Left ventricle myocardium inferior (tissue), 1 donor: ENCODE results near the gene KLHDC3. TPM values are rescaled to one million over a fixed set of nuclear protein-coding genes. Genes with fewer than 3 reads are reported as not detected.
"Not testable (repeated sequence)": the region's sequence is repeated elsewhere in the genome, so short reads cannot be mapped to it uniquely, and the experiment has no call there.

Source experiments
- DNase-seq: peaks from one replicate; pipeline ENCODE4 v3.0.0-alpha.2; 2020
- H3K27ac ChIP-seq: fragments of 200-600 bp; replicated peaks from 2 replicates; pipeline ENCODE4 v1.8.0; 2021
- H3K27me3 ChIP-seq: fragments of 200-600 bp; 2 replicates; pipeline ENCODE4 v1.8.0; 2021; ENCODE audit warnings: low read depth
- H3K36me3 ChIP-seq: fragments of 200-600 bp; 2 replicates; pipeline ENCODE4 v1.8.0; 2021
- H3K4me1 ChIP-seq: fragments of 200-600 bp; 2 replicates; pipeline ENCODE4 v1.8.0; 2021
- H3K4me3 ChIP-seq: fragments of 200-600 bp; 2 replicates; pipeline ENCODE4 v1.8.0; 2021; ENCODE audit warnings: mild to moderate bottlenecking, moderate library complexity
- H3K9me3 ChIP-seq: fragments of 200-600 bp; replicated peaks from 2 replicates; pipeline ENCODE4 v1.8.0; 2021
- CTCF ChIP-seq: fragments of 200-600 bp; IDR thresholded peaks from 2 replicates; pipeline ENCODE4 v1.8.0; 2021; ENCODE audit warnings: antibody characterized with exemption, mild to moderate bottlenecking, borderline replicate concordance
- intact Hi-C: fragments of 100-400 bp; cut with micrococcal nuclease; formaldehyde crosslinking; loops from one replicate; pipeline ENCODE4 v1.11.0; 2022
- total RNA-seq: library from RNA; stranded (reverse); fragmentation: NEBNext Ultra II Directional; extraction: Animal tissue kit (Norgen Biotek cat#: 25700); gene quantifications from one replicate; pipeline ENCODE4 v1.2.1, GENCODE V29; 2021
- donor health status: DM: no; HTN: yes; CAD: no; lungs with severe emphysema.

KLHDC3 gene
- total RNA-seq, 1 donor from 2014 or later = 108 TPM

- intact Hi-C loops = no loop called here
- Histone ChIP-seq H3K27ac (peak overlapping the region; percentile 83), H3K36me3 (peaks cover 38% of the 10 kb centered on the region), H3K27me3 (no peaks in the 10 kb centered on the region), H3K9me3 (no peaks in the 10 kb centered on the region), H3K4me1 (peaks cover 27% of the 10 kb centered on the region), H3K4me3 (no peak overlapping the region)
- TF ChIP-seq CTCF = no peak
- DNase-seq = no peak
These were observed 23.1 kb downstream of the KLHDC3 start for GRCh38 chr6:43037197-43037596.

DNA sequence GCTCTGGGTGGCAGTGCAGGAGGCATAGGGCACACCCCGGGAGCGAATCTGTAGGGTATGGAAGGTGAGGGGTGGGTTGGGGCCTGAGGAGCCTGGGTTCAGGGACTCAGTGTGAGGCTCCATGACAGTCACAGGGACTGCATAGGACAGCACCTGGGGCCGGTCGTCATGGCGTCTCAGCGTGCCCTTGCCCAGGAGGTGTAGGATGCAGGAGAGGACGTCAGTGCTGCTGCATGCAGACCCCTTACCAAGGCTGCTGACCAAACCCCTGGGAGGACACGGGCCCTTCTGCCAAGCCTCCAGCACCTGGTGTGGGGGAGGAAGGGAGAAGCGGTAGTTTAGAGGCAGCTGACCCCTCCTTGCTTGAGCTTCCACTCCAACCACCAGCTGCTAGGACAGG is 23.7 kb downstream of the KLHDC3 start:
- peak overlapping the region; percentile 83 for H3K27ac ChIP-seq
- no peaks in the 10 kb centered on the region for H3K9me3 ChIP-seq
- no peak overlapping the region for H3K4me3 ChIP-seq
- no peak for TF ChIP-seq CTCF
- H3K4me1 ChIP-seq = peaks cover 27% of the 10 kb centered on the region
- H3K27me3 ChIP-seq = no peaks in the 10 kb centered on the region
- no peak for DNase-seq
- intact Hi-C loops = no loop called here
- peaks cover 43% of the 10 kb centered on the region for H3K36me3 ChIP-seq

- H3K9me3 ChIP-seq = no peaks in the 10 kb centered on the region
- no peak for TF ChIP-seq CTCF
- H3K27me3 ChIP-seq = no peaks in the 10 kb centered on the region
- no peak overlapping the region for H3K4me3 ChIP-seq
- H3K4me1 ChIP-seq = peaks cover 27% of the 10 kb centered on the region
- no peak overlapping the region for H3K27ac ChIP-seq
- DNase-seq = no peak
- intact Hi-C loops = no loop called here
- peaks cover 52% of the 10 kb centered on the region for H3K36me3 ChIP-seq
These were observed 24.7 kb downstream of the KLHDC3 start for GRCh38 chr6:43038727-43039126.

DNA sequence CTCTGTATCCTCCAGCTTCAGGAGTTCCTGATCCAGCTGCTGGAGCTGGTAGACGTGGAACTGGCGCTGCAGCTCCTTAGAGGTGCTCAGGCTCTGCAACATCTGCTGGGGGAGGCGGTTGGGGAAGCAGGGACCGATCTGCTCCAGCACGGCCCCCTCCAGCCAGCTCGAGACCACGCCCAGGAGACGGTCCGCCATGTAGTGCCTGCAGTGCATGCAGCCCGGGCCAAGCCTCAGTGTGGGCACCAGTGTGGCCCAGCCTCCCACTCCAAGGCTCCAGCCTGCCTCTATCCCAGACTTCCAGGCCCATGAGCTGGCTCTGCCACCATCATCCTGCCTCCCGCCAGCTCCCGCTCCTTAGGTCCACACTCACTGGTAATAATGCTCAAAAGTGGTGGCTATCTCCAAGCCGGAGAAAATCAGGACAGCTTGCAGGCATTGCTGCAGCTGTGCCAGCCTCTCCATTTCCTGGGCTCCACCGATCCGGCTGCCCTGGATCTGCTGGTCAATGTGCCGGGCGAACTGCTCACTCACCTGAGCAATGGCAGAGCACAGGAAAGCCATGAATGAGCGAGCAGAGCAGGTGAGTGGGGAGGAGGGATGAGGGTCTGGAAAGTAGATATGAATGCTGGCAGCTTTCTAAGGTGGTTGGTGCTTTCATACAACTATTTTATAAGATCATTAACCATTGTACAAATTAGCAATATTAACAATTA is 26.7 kb downstream of the KLHDC3 start:
- no peak overlapping the region for H3K27ac ChIP-seq
- DNase-seq = no peak
- H3K9me3 ChIP-seq = no peaks in the 10 kb centered on the region
- H3K4me1 ChIP-seq = peaks cover 20% of the 10 kb centered on the region
- H3K36me3 ChIP-seq = peaks cover 59% of the 10 kb centered on the region
- H3K27me3 ChIP-seq = no peaks in the 10 kb centered on the region
- TF ChIP-seq CTCF = no peak
- no peak overlapping the region for H3K4me3 ChIP-seq
- intact Hi-C loops = no loop called here

GRCh38 chr6:43041475-43041874 is 27.4 kb downstream of the KLHDC3 start:
- DNase-seq, H3K27me3 ChIP-seq, H3K4me3 ChIP-seq, intact Hi-C loops, H3K9me3 ChIP-seq, H3K27ac ChIP-seq: not testable (repeated sequence)
- Histone ChIP-seq H3K36me3 (peaks cover 65% of the 10 kb centered on the region), H3K4me1 (peaks cover 15% of the 10 kb centered on the region)

- Histone ChIP-seq H3K27ac (no peak overlapping the region), H3K27me3 (no peaks in the 10 kb centered on the region), H3K4me1 (no peaks in the 10 kb centered on the region), H3K36me3 (peaks cover 72% of the 10 kb centered on the region), H3K9me3 (no peaks in the 10 kb centered on the region), H3K4me3 (no peak overlapping the region)
- intact Hi-C loops = no loop called here
- TF ChIP-seq CTCF = no peak
- no peak for DNase-seq
These were observed 29.3 kb downstream of the KLHDC3 start for GRCh38 chr6:43043310-43043709.
